ENCODE data around the gene PLCB4.

Gene PLCB4

GRCh38 chr20:9508240-9508661 lies 439.4 kb downstream of the PLCB4 start:
- no peak for DNase-seq

GRCh38 chr20:9508696-9509178 lies 439.9 kb downstream of the PLCB4 start:
- DNase-seq = no peak

DNA sequence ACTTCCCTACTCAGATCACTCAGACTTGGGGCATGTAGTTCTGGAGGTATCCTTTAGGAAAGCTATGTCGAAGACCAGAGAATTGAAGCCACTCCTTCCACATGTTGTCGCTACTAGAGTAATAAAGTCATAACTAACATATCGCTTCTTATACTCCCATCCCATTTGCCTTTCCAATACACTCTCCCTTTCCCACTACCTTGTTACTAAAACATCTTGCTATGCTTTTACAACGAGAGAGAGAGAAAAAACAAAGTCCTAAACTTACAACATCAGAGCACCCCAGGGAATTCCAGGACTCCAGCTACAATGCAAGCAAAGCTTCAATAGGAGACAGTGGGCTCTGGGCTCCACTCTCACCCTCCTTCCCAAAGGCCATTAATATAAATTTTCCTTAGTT lies 440.4 kb downstream of the PLCB4 start:
- no peak for DNase-seq

DNA sequence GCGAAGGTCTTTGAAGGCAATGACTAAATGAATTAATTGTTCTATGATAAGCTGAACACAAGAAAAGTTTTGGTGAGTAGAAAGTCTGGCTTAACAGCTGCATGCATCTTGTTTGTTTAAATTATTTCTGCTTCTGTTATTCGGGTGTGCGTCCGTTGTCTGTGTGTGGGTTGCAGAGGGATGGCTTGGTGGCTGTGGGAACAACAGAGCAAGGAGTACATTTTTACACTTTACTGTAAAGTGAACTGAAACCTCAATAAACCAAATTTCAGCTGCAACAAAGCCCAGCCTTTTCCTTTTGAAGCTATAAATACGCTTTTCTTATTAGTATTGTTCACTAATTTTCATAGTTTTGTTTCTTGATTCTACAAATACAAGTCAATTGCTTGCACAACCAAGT lies 442.0 kb downstream of the PLCB4 start:
- DNase-seq = no peak

- no peak for DNase-seq
Observed at GRCh38 chr20:9514072-9514460, 445.2 kb downstream of the PLCB4 start.

- no peak for DNase-seq
Observed at GRCh38 chr20:9514461-9515213, 445.8 kb downstream of the PLCB4 start, which contains the start of gene LAMP5. Gene LAMP5, plus strand, starts transcription at chr20:9514590. Its CDS starts 263 bp downstream, at chr20:9514853.

- no peak for DNase-seq
Observed at GRCh38 chr20:9515214-9515585, 446.3 kb downstream of the PLCB4 start.

GRCh38 chr20:9515741-9516233 lies 446.9 kb downstream of the PLCB4 start:
- DNase-seq = no peak

GRCh38 chr20:9516234-9516871 lies 447.5 kb downstream of the PLCB4 start:
- DNase-seq = no peak

GRCh38 chr20:9517297-9518162 lies 448.6 kb downstream of the PLCB4 start:
- DNase-seq = no peak

- DNase-seq = no peak
Observed at GRCh38 chr20:9518576-9519175, 449.8 kb downstream of the PLCB4 start.

DNA sequence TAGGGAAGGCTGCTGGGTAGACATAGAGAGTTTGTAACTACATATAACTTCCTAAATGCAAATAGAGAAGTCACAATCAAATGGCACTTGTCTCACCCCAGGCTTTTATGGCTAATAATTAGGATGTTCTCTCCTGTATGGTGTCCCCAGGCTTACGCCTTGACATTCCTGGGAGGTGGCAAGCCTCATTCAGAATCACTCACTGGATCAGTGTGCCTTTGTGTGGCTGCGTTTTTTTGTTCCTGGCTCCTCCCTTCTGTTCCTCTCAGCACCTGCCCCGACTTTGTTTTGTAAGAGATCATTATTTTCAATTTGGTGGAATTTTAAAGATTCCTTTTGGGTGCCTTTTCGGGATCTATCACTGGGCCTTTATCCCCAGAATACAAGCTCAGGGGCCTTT lies 451.2 kb downstream of the PLCB4 start:
- no peak for DNase-seq

- no peak for DNase-seq
Observed at GRCh38 chr20:9523636-9524035, 454.7 kb downstream of the PLCB4 start.

Data from cerebellar nuclear complex (tissue), 1 donor.